ENCODE results near the gene STXBP1.

GRCh38 chr9:127650518-127650917, 38.4 kb downstream of the STXBP1 start:
- TF ChIP-seq TAF1 (IDR thresholded peaks at IDR 0.05; ENCODE audit: low read depth, low read length): no peak
- TF ChIP-seq POLR2AphosphoS5 (IDR thresholded peaks at IDR 0.05; ENCODE audit: low read depth, low read length): no peak
- TF ChIP-seq POLR2A (IDR thresholded peaks at IDR 0.05; ENCODE audit: low read depth, low read length): no peak
